CD4-positive, alpha-beta memory T cell (primary cell): ENCODE data around the gene CCDC88B. TPM values are rescaled to one million over a fixed set of nuclear protein-coding genes. Genes with fewer than 3 reads are reported as not detected.
"Not testable (repeated sequence)": the region's sequence is repeated elsewhere in the genome, so short reads cannot be mapped to it uniquely, and the experiment has no call there.

ENCODE experiments used
- CTCF ChIA-PET: fragments of 350-600 bp; sonication (Branson Sonifier 250); formaldehyde crosslinking; loops from one replicate; lab custom pipeline; 2021; ENCODE audit warnings: inconsistent platforms; ENCODE audit not compliant: partially characterized antibody; lab: Charles Lee
- POLR2A ChIA-PET: fragments of 350-600 bp; sonication (Branson Sonifier 250); formaldehyde crosslinking; loops from one replicate; lab custom pipeline; 2021; ENCODE audit not compliant: partially characterized antibody; lab: Charles Lee
- DNase-seq, 5 donors: peaks; one replicate each; pipeline versions ENCODE4 v3.0.0 to v3.0.0-alpha.2; 2020 to 2022; ENCODE audit warnings: mixed read lengths in 1 of 5
- H3K27ac ChIP-seq: one replicate; pipeline ENCODE4 v1.7.0; 2013; ENCODE audit warnings: low read depth, low read length
- H3K27me3 ChIP-seq: 2 replicates; pipeline ENCODE4 v1.7.0; 2013; ENCODE audit warnings: mild to moderate bottlenecking, low read length, moderate library complexity; ENCODE audit not compliant: insufficient read depth
- H3K36me3 ChIP-seq: 2 replicates; pipeline ENCODE4 v1.7.0; 2013; ENCODE audit warnings: mild to moderate bottlenecking, low read length, moderate library complexity; ENCODE audit not compliant: insufficient read depth
- H3K4me1 ChIP-seq: 2 replicates; pipeline ENCODE4 v1.7.0; 2013; ENCODE audit warnings: mild to moderate bottlenecking, low read length, moderate library complexity; ENCODE audit not compliant: insufficient read depth
- H3K4me3 ChIP-seq, 2 donors: one replicate each; pipeline ENCODE4 v1.7.0; 2013; ENCODE audit warnings: low read length in 2 of 2, mild to moderate bottlenecking in 1 of 2
- H3K9me3 ChIP-seq, 2 donors: one replicate each; pipeline ENCODE4 v1.7.0; 2013; ENCODE audit warnings: low read length in 2 of 2, control low read depth in 1 of 2; ENCODE audit not compliant: control insufficient read depth in 1 of 2
- H3K27ac Mint-ChIP-seq, 7 donors: one replicate each; pipeline ENCODE4 v1.8.0; 2020 to 2021; ENCODE audit warnings: mixed read lengths in 7 of 7, mild to moderate bottlenecking in 6 of 7, inconsistent platforms in 3 of 7, moderate library complexity in 3 of 7
- H3K27me3 Mint-ChIP-seq, 2 donors: one replicate each; pipeline ENCODE4 v1.8.0; 2020 to 2021; ENCODE audit warnings: mixed read lengths in 2 of 2
- H3K36me3 Mint-ChIP-seq, 2 donors: one replicate each; pipeline ENCODE4 v1.8.0; 2020 to 2021; ENCODE audit warnings: mixed read lengths in 2 of 2, inconsistent platforms in 1 of 2, mild to moderate bottlenecking in 1 of 2
- H3K4me1 Mint-ChIP-seq, 4 donors: one replicate each; pipeline ENCODE4 v1.8.0; 2020 to 2021; ENCODE audit warnings: mixed read lengths in 4 of 4, mild to moderate bottlenecking in 1 of 4
- H3K4me3 Mint-ChIP-seq, 8 donors: one replicate each; pipeline ENCODE4 v1.8.0; 2020 to 2021; ENCODE audit warnings: mixed read lengths in 8 of 8, mild to moderate bottlenecking in 7 of 8, moderate library complexity in 6 of 8, inconsistent platforms in 3 of 8
- H3K9me3 Mint-ChIP-seq, 8 donors: one replicate each; pipeline ENCODE4 v1.8.0; 2020 to 2021; ENCODE audit warnings: mixed read lengths in 8 of 8, mild to moderate bottlenecking in 5 of 8, inconsistent platforms in 3 of 8, moderate library complexity in 1 of 8
- intact Hi-C: fragments of 100-400 bp; cut with micrococcal nuclease; formaldehyde crosslinking; loops from one replicate; pipeline ENCODE4 v1.15.1; 2023
- polyA plus RNA-seq, 2 donors: library from polyadenylated mRNA; unstranded; fragments of 300-500 nt; fragmentation: Illumina TruSeq; gene quantifications; one replicate each; pipeline ENCODE4 v1.2.3, GENCODE V29; 2021
- total RNA-seq, 2 experiments: library from RNA; stranded (reverse); gene quantifications; one replicate each; pipeline ENCODE4 v1.2.3, GENCODE V29; 2021

Gene CCDC88B
- total and polyA plus RNA-seq, 4 experiments from 2014 or later, result 6.8 to 73.0 (median 53.9) TPM

- Histone ChIP-seq H3K27ac (no peak overlapping the region), H3K36me3 (peaks cover 12% of the 10 kb centered on the region), H3K4me1 (peaks cover 20% of the 10 kb centered on the region), H3K4me3 (no peak overlapping the region), H3K9me3 (no peaks in the 10 kb centered on the region), H3K27me3 (no peaks in the 10 kb centered on the region)
- peak overlapping the region in 1 of 8 donors; percentile 10 for H3K4me3 Mint-ChIP-seq
- peak overlapping the region in 2 of 7 donors; percentile 38 to 59 for H3K27ac Mint-ChIP-seq
- ChIA-PET CTCF (no interaction called here), POLR2A (no interaction called here)
- DNase-seq, result no peak
- peaks cover 0 to 2% (median 0%) of the 10 kb centered on the region in 8 donors for H3K9me3 Mint-ChIP-seq
- H3K27me3 Mint-ChIP-seq, result no peaks in the 10 kb centered on the region
- H3K4me1 Mint-ChIP-seq, result peaks cover 19 to 46% (median 30%) of the 10 kb centered on the region in 4 donors
- peaks cover 11 to 33% of the 10 kb centered on the region in 2 donors for H3K36me3 Mint-ChIP-seq
- intact Hi-C loops, result no loop called here
Observed at GRCh38 chr11:64314146-64314804, 25.7 kb upstream of the CCDC88B start.

GRCh38 chr11:64314805-64315561 lies 25.0 kb upstream of the CCDC88B start:
- no peak for DNase-seq
- Histone ChIP-seq H3K36me3 (peaks cover 12% of the 10 kb centered on the region), H3K4me1 (peaks cover 26% of the 10 kb centered on the region), H3K27ac (no peak overlapping the region), H3K27me3 (no peaks in the 10 kb centered on the region), H3K4me3 (no peak overlapping the region), H3K9me3 (no peaks in the 10 kb centered on the region)
- intact Hi-C loops, result loop anchor here (5.0 kb wide), 1 partner anchor 42 kb away; the partner anchor contains the start of gene RPS6KA4
- Mint-ChIP-seq H3K4me1 (peaks cover 20 to 52% (median 32%) of the 10 kb centered on the region in 4 donors), H3K9me3 (peaks cover 0 to 2% (median 0%) of the 10 kb centered on the region in 8 donors), H3K27me3 (no peaks in the 10 kb centered on the region), H3K27ac (peak overlapping the region in 5 of 7 donors; percentile 22 to 88 (median 59)), H3K36me3 (peaks cover 11 to 32% of the 10 kb centered on the region in 2 donors), H3K4me3 (peak overlapping the region in 1 of 8 donors; percentile 33)
- CTCF ChIA-PET, result no interaction called here
- POLR2A ChIA-PET, result interaction anchor here (4.0 to 4.8 kb wide), 2 partner anchors 25 to 43 kb away, joined by 69 to 153 read pairs; partner anchors contain the start of genes CCDC88B and RPS6KA4

GRCh38 chr11:64315667-64316526 lies 24.1 kb upstream of the CCDC88B start:
- peaks cover 12 to 39% of the 10 kb centered on the region in 2 donors for H3K36me3 Mint-ChIP-seq
- not testable (repeated sequence) for DNase-seq, H3K4me3 ChIP-seq, H3K9me3 Mint-ChIP-seq, H3K9me3 ChIP-seq, H3K27me3 ChIP-seq, H3K27me3 Mint-ChIP-seq
- Histone ChIP-seq H3K4me1 (peaks cover 26% of the 10 kb centered on the region), H3K27ac (peak overlapping the region; percentile 96), H3K36me3 (peaks cover 12% of the 10 kb centered on the region)
- peak overlapping the region; percentile 95 to 99 (median 96) for H3K4me3 Mint-ChIP-seq
- peaks cover 20 to 54% (median 34%) of the 10 kb centered on the region in 4 donors for H3K4me1 Mint-ChIP-seq
- ChIA-PET CTCF (interaction anchor here (3.1 to 3.8 kb wide), 3 partner anchors 11 to 26 kb away, joined by 40 to 54 read pairs (median 49); partner anchors contain the start of genes CCDC88B and ESRRA), POLR2A (interaction anchor here (1.2 to 4.8 kb wide), 10 partner anchors 12 to 463 kb away, joined by 3 to 153 read pairs (median 48); partner anchors contain the start of genes BAD, CATSPERZ, CCDC88B and ESRRA)
- intact Hi-C loops, result loop anchor here (5.0 kb wide), 1 partner anchor 41 kb away; the partner anchor contains the start of gene RPS6KA4
- peak overlapping the region; percentile 97 to 100 (median 100) for H3K27ac Mint-ChIP-seq

- H3K4me3 ChIP-seq, result peak overlapping the region; percentile 68 to 72
- peaks cover 23 to 51% (median 36%) of the 10 kb centered on the region in 4 donors for H3K4me1 Mint-ChIP-seq
Observed at GRCh38 chr11:64316672-64317324, 23.2 kb upstream of the CCDC88B start.

GRCh38 chr11:64317325-64317960 lies 22.6 kb upstream of the CCDC88B start, which contains the start of gene TRMT112:
Gene TRMT112, minus strand, starts transcription at chr11:64317559. Its CDS starts 33 bp downstream, at chr11:64317526.
- peaks cover 0 to 2% (median 0%) of the 10 kb centered on the region in 8 donors for H3K9me3 Mint-ChIP-seq
- H3K27ac Mint-ChIP-seq, result peak within 1 kb of the TSS; percentile 97 to 100 (median 100)
- peaks cover 26% of the 10 kb centered on the region for H3K4me1 ChIP-seq
- no peaks in the 10 kb centered on the region for H3K9me3 ChIP-seq
- H3K4me3 ChIP-seq, result peak within 1 kb of the TSS; percentile 68 to 72
- intact Hi-C loops, result loop anchor here (1.0 to 5.0 kb wide), 6 partner anchors 12 to 336 kb away; partner anchors contain the start of genes CCDC88B, ESRRA, GPR137 and RPS6KA4
- H3K36me3 Mint-ChIP-seq, result peaks cover 20 to 41% of the 10 kb centered on the region in 2 donors
- ChIA-PET CTCF (interaction anchor here (0.7 to 3.8 kb wide), 25 partner anchors 10 to 335 kb away, joined by 3 to 54 read pairs (median 5); partner anchors contain the start of genes CATSPERZ, CCDC88B, ESRRA and FERMT3), POLR2A (interaction anchor here (0.6 to 4.8 kb wide), 42 partner anchors 12 to 1760 kb away, joined by 3 to 153 read pairs (median 5); partner anchors contain the start of genes BAD, C11orf98, CATSPERZ and CCDC85B)
- peaks cover 23 to 51% (median 36%) of the 10 kb centered on the region in 4 donors for H3K4me1 Mint-ChIP-seq
- no peaks in the 10 kb centered on the region for H3K27me3 Mint-ChIP-seq
- H3K36me3 ChIP-seq, result peaks cover 12% of the 10 kb centered on the region
- no peaks in the 10 kb centered on the region for H3K27me3 ChIP-seq
- peak; percentile 95 to 100 (median 99) for DNase-seq
- peak within 1 kb of the TSS; percentile 96 for H3K27ac ChIP-seq
- peak within 1 kb of the TSS; percentile 95 to 99 (median 96) for H3K4me3 Mint-ChIP-seq

More at GRCh38 chr11:64316672-64317324, 23.2 kb upstream of the CCDC88B start:
- Histone ChIP-seq H3K4me1 (peaks cover 26% of the 10 kb centered on the region), H3K36me3 (peaks cover 12% of the 10 kb centered on the region), H3K27me3 (no peaks in the 10 kb centered on the region), H3K9me3 (no peaks in the 10 kb centered on the region), H3K27ac (peak overlapping the region; percentile 96)
- ChIA-PET CTCF (interaction anchor here (1.0 to 3.8 kb wide), 19 partner anchors 12 to 336 kb away, joined by 3 to 54 read pairs (median 6); partner anchors contain the start of genes CATSPERZ, CCDC88B, ESRRA and FERMT3), POLR2A (interaction anchor here (0.6 to 4.8 kb wide), 32 partner anchors 12 to 1760 kb away, joined by 3 to 153 read pairs (median 7); partner anchors contain the start of genes BAD, CATSPERZ, CCDC88B and DNAJC4)
- Mint-ChIP-seq H3K27ac (peak overlapping the region; percentile 97 to 100 (median 100)), H3K9me3 (peaks cover 0 to 2% (median 0%) of the 10 kb centered on the region in 8 donors), H3K36me3 (peaks cover 20 to 42% of the 10 kb centered on the region in 2 donors), H3K4me3 (peak overlapping the region; percentile 95 to 99 (median 96)), H3K27me3 (no peaks in the 10 kb centered on the region)
- peak in 1 of 5 donors; percentile 65 for DNase-seq
- intact Hi-C loops, result loop anchor here (1.0 to 5.0 kb wide), 6 partner anchors 11 to 337 kb away; partner anchors contain the start of genes CCDC88B, ESRRA, GPR137 and RPS6KA4
